ENCODE measurements around the gene MSLN.

The MSLN gene

GRCh38 chr16:797686-798085 is 37.2 kb downstream of the MSLN start:
- Histone ChIP-seq H3K9ac (ENCODE audit: insufficient read length, low read depth) (no peak overlapping the region), H3K9me3 (ENCODE audit: insufficient read depth, low read length) (no peaks in the 10 kb centered on the region), H3K27me3 (ENCODE audit: insufficient read depth, insufficient read length) (peaks cover 29% of the 10 kb centered on the region), H3K4me3 (ENCODE audit: insufficient read length, low read depth) (no peak overlapping the region), H3K36me3 (ENCODE audit: insufficient read depth, insufficient read length, low read length) (peaks cover 53% of the 10 kb centered on the region), H3K4me1 (ENCODE audit: insufficient read depth, insufficient read length) (peaks cover 32% of the 10 kb centered on the region)
- DNase-seq (ENCODE audit: low read depth, low spot score), result no peak
- TF ChIP-seq SUZ12 (IDR thresholded peaks at IDR 0.05; ENCODE audit: extremely low read depth, insufficient read depth, insufficient read length), result no peak
- no peak for TF ChIP-seq YY1 (IDR thresholded peaks at IDR 0.05; ENCODE audit: insufficient read depth, insufficient read length)
- no peak for TF ChIP-seq ZNF274 (IDR thresholded peaks at IDR 0.05; ENCODE audit: low read depth, low read length)

- Histone ChIP-seq H3K4me1 (ENCODE audit: insufficient read depth, insufficient read length) (peaks cover 41% of the 10 kb centered on the region), H3K27me3 (ENCODE audit: insufficient read depth, insufficient read length) (peaks cover 39% of the 10 kb centered on the region), H3K4me3 (ENCODE audit: insufficient read length, low read depth) (no peak overlapping the region), H3K36me3 (ENCODE audit: insufficient read depth, insufficient read length, low read length) (peaks cover 44% of the 10 kb centered on the region), H3K9me3 (ENCODE audit: insufficient read depth, low read length) (no peaks in the 10 kb centered on the region), H3K9ac (ENCODE audit: insufficient read length, low read depth) (no peak overlapping the region)
- DNase-seq (ENCODE audit: low read depth, low spot score), result no peak
- TF ChIP-seq YY1 (IDR thresholded peaks at IDR 0.05; ENCODE audit: insufficient read depth, insufficient read length), result no peak
- TF ChIP-seq ZNF274 (IDR thresholded peaks at IDR 0.05; ENCODE audit: low read depth, low read length), result no peak
- TF ChIP-seq SUZ12 (IDR thresholded peaks at IDR 0.05; ENCODE audit: extremely low read depth, insufficient read depth, insufficient read length), result no peak
Measured at GRCh38 chr16:798666-799065, 38.1 kb downstream of the MSLN start.

- H3K9me3 ChIP-seq (ENCODE audit: insufficient read depth, low read length), result no peaks in the 10 kb centered on the region
- no peak overlapping the region for H3K4me3 ChIP-seq (ENCODE audit: insufficient read length, low read depth)
- peaks cover 39% of the 10 kb centered on the region for H3K4me1 ChIP-seq (ENCODE audit: insufficient read depth, insufficient read length)
- H3K27me3 ChIP-seq (ENCODE audit: insufficient read depth, insufficient read length), result peaks cover 41% of the 10 kb centered on the region
- H3K9ac ChIP-seq (ENCODE audit: insufficient read length, low read depth), result no peak overlapping the region
- H3K36me3 ChIP-seq (ENCODE audit: insufficient read depth, insufficient read length, low read length), result peaks cover 38% of the 10 kb centered on the region
- TF ChIP-seq ZNF274 (IDR thresholded peaks at IDR 0.05; ENCODE audit: low read depth, low read length) (no peak), YY1 (IDR thresholded peaks at IDR 0.05; ENCODE audit: insufficient read depth, insufficient read length) (no peak), SUZ12 (IDR thresholded peaks at IDR 0.05; ENCODE audit: extremely low read depth, insufficient read depth, insufficient read length) (no peak)
- DNase-seq (ENCODE audit: low read depth, low spot score), result no peak
Measured at GRCh38 chr16:799111-799947, 38.8 kb downstream of the MSLN start.

GRCh38 chr16:799948-800833 is 39.7 kb downstream of the MSLN start, which contains the start of gene GNG13:
Gene GNG13, minus strand, starts transcription at chr16:800734. Its CDS starts 1,657 bp downstream, at chr16:799077.
- Histone ChIP-seq H3K27me3 (ENCODE audit: insufficient read depth, insufficient read length) (peaks cover 49% of the 10 kb centered on the region), H3K36me3 (ENCODE audit: insufficient read depth, insufficient read length, low read length) (peaks cover 30% of the 10 kb centered on the region), H3K9me3 (ENCODE audit: insufficient read depth, low read length) (no peaks in the 10 kb centered on the region), H3K4me3 (ENCODE audit: insufficient read length, low read depth) (peak within 1 kb of the TSS; percentile 29), H3K4me1 (ENCODE audit: insufficient read depth, insufficient read length) (peaks cover 45% of the 10 kb centered on the region), H3K9ac (ENCODE audit: insufficient read length, low read depth) (peak within 1 kb of the TSS; percentile 79)
- DNase-seq (ENCODE audit: low read depth, low spot score), result no peak
- no peak for TF ChIP-seq SUZ12 (IDR thresholded peaks at IDR 0.05; ENCODE audit: extremely low read depth, insufficient read depth, insufficient read length)
- no peak for TF ChIP-seq ZNF274 (IDR thresholded peaks at IDR 0.05; ENCODE audit: low read depth, low read length)
- no peak for TF ChIP-seq YY1 (IDR thresholded peaks at IDR 0.05; ENCODE audit: insufficient read depth, insufficient read length)

- Histone ChIP-seq H3K4me1 (ENCODE audit: insufficient read depth, insufficient read length) (peaks cover 51% of the 10 kb centered on the region), H3K27me3 (ENCODE audit: insufficient read depth, insufficient read length) (peaks cover 52% of the 10 kb centered on the region), H3K9me3 (ENCODE audit: insufficient read depth, low read length) (no peaks in the 10 kb centered on the region), H3K9ac (ENCODE audit: insufficient read length, low read depth) (peak overlapping the region; percentile 37), H3K4me3 (ENCODE audit: insufficient read length, low read depth) (no peak overlapping the region), H3K36me3 (ENCODE audit: insufficient read depth, insufficient read length, low read length) (peaks cover 25% of the 10 kb centered on the region)
- no peak for TF ChIP-seq YY1 (IDR thresholded peaks at IDR 0.05; ENCODE audit: insufficient read depth, insufficient read length)
- TF ChIP-seq ZNF274 (IDR thresholded peaks at IDR 0.05; ENCODE audit: low read depth, low read length), result no peak
- no peak for TF ChIP-seq SUZ12 (IDR thresholded peaks at IDR 0.05; ENCODE audit: extremely low read depth, insufficient read depth, insufficient read length)
- no peak for DNase-seq (ENCODE audit: low read depth, low spot score)
Measured at GRCh38 chr16:800834-801511, 40.4 kb downstream of the MSLN start.

- H3K4me3 ChIP-seq (ENCODE audit: insufficient read length, low read depth), result no peak overlapping the region
- H3K9ac ChIP-seq (ENCODE audit: insufficient read length, low read depth), result peak overlapping the region; percentile 37
- no peaks in the 10 kb centered on the region for H3K9me3 ChIP-seq (ENCODE audit: insufficient read depth, low read length)
- H3K4me1 ChIP-seq (ENCODE audit: insufficient read depth, insufficient read length), result peaks cover 47% of the 10 kb centered on the region
- H3K27me3 ChIP-seq (ENCODE audit: insufficient read depth, insufficient read length), result peaks cover 52% of the 10 kb centered on the region
- DNase-seq (ENCODE audit: low read depth, low spot score), result no peak
- TF ChIP-seq YY1 (IDR thresholded peaks at IDR 0.05; ENCODE audit: insufficient read depth, insufficient read length) (no peak), ZNF274 (IDR thresholded peaks at IDR 0.05; ENCODE audit: low read depth, low read length) (no peak), SUZ12 (IDR thresholded peaks at IDR 0.05; ENCODE audit: extremely low read depth, insufficient read depth, insufficient read length) (no peak)
- peaks cover 17% of the 10 kb centered on the region for H3K36me3 ChIP-seq (ENCODE audit: insufficient read depth, insufficient read length, low read length)
Measured at GRCh38 chr16:801584-802363, 41.2 kb downstream of the MSLN start.

Data from NT2/D1 (cell line).